Measurements from ENCODE around the gene HCK. TPM values are rescaled to one million over a fixed set of nuclear protein-coding genes. Genes with fewer than 3 reads are reported as not detected.

HCK gene
- total RNA-seq, 4 donors from 2014 or later: 3.0 to 16.9 (median 6.7) TPM

DNA sequence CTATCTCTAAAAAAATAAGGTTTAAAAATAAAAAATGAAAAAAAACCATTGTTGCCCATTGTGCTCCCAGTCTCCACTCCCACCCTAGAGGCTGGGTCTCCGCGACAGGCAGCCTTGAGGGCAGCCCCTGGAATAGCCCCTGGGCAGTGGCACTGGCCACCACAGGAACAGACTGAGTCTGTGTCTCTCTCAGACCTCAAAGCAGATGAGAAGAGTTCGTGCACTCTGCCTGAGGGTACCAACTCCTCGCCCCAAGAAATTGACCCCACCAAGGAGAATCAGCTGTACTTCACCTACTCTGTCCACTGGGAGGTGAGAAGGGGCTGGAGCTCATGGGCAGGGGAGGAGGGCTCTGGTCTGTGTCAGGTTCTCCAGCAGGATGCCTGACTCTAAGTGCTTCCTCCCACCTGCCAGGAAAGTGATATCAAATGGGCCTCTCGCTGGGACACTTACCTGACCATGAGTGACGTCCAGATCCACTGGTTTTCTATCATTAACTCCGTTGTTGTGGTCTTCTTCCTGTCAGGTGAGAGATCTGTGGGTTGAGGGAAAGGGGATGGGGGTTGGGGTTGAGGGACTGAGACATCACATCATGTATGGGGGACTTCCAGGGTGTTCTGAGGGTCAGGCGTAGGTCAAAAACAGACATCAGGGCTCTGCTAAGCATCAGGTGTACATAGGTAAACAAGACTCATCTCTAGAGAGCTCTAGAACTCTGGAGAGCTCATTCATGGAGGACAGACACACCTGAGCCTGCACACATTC, 93.0 kb downstream of the HCK start:
- H3K27ac ChIP-seq: no peak overlapping the region
- H3K36me3 ChIP-seq: peaks cover 56 to 98% (median 58%) of the 10 kb centered on the region in 3 donors
- no peak overlapping the region for H3K4me3 ChIP-seq
- no peaks in the 10 kb centered on the region for H3K9me3 ChIP-seq
- intact Hi-C loops (cut with DNase I): no loop called here
- no peaks in the 10 kb centered on the region for H3K4me1 ChIP-seq
- no peaks in the 10 kb centered on the region for H3K27me3 ChIP-seq
- no peak for TF ChIP-seq POLR2A (IDR thresholded peaks at IDR 0.05)
- TF ChIP-seq, protein P1, sequence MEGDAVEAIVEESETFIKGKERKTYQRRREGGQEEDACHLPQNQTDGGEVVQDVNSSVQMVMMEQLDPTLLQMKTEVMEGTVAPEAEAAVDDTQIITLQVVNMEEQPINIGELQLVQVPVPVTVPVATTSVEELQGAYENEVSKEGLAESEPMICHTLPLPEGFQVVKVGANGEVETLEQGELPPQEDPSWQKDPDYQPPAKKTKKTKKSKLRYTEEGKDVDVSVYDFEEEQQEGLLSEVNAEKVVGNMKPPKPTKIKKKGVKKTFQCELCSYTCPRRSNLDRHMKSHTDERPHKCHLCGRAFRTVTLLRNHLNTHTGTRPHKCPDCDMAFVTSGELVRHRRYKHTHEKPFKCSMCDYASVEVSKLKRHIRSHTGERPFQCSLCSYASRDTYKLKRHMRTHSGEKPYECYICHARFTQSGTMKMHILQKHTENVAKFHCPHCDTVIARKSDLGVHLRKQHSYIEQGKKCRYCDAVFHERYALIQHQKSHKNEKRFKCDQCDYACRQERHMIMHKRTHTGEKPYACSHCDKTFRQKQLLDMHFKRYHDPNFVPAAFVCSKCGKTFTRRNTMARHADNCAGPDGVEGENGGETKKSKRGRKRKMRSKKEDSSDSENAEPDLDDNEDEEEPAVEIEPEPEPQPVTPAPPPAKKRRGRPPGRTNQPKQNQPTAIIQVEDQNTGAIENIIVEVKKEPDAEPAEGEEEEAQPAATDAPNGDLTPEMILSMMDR (IDR thresholded peaks at IDR 0.05): no peak
- no peak for DNase-seq
- 97 to 100% methylated on average over 4 to 6 of the region's 8 CpGs for WGBS, 2 donors

DNA sequence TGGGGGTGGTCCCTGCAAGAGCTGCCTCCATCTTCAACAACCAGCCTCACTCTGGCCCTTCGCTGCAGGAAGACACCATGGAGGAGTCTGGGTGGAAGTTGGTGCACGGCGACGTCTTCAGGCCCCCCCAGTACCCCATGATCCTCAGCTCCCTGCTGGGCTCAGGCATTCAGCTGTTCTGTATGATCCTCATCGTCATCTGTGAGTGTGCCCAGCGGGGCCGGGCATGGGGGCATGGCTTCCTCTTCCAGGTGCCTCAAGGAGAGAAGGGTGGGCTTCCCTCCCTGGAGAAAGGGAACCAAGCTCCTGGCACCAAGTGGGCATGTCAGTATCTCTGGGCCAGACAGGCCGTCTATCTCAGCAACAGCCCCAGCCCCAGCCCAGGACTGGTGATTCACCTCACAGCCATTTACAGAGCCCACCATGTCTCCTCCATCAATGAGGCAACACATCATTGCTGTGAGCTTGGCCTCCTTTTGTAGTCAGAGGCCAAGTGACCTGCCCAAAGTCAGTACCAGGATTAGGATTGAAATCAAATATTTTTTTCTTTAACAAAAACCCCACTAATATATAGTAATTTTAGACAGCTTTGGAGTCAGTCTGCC, 97.6 kb downstream of the HCK start:
- no peak for DNase-seq
- H3K27me3 ChIP-seq: no peaks in the 10 kb centered on the region
- 84 to 96% methylated on average over 4 to 6 of the region's 8 CpGs for WGBS, 2 donors
- peaks cover 0 to 2% (median under 1%) of the 10 kb centered on the region in 3 donors for H3K4me1 ChIP-seq
- TF ChIP-seq, protein P1 (IDR thresholded peaks at IDR 0.05): no peak
- no peak for TF ChIP-seq POLR2A (IDR thresholded peaks at IDR 0.05)
- H3K27ac ChIP-seq: no peak overlapping the region
- H3K9me3 ChIP-seq: no peaks in the 10 kb centered on the region
- H3K4me3 ChIP-seq: no peak overlapping the region
- peaks cover 23 to 100% (median 40%) of the 10 kb centered on the region in 3 donors for H3K36me3 ChIP-seq
- intact Hi-C loops (cut with DNase I): no loop called here

DNA sequence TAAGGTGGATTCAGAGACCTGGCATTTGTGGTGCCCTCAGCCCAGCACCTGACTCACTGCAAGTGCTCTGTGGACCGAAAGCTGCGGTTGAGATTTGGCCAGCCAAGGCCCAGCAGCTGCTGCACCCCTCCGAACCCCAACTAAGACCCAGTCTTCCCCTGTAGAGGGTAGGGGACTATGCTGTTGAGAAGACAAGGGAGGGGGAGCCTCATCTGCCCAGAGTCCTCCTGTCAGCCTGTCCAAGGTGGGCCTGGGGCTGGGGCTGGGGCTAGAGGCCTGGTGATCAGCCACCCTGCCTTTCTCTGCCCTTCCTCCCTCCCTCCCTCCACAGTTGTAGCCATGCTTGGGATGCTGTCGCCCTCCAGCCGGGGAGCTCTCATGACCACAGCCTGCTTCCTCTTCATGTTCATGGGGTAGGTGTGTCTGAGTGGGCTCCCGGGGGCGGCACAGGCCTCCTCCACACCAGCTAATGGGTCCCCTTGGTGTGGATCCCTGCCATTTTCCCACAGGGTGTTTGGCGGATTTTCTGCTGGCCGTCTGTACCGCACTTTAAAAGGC, 98.3 kb downstream of the HCK start:
- TF ChIP-seq, protein P1 (IDR thresholded peaks at IDR 0.05): no peak
- no peak for TF ChIP-seq POLR2A (IDR thresholded peaks at IDR 0.05)
- H3K9me3 ChIP-seq: no peaks in the 10 kb centered on the region
- H3K27me3 ChIP-seq: no peaks in the 10 kb centered on the region
- 90 to 100% methylated on average over 1 to 2 of the region's 10 CpGs for WGBS, 2 donors
- intact Hi-C loops (cut with DNase I): no loop called here
- H3K27ac ChIP-seq: no peak overlapping the region
- H3K36me3 ChIP-seq: peaks cover 18 to 100% (median 33%) of the 10 kb centered on the region in 3 donors
- no peak overlapping the region for H3K4me3 ChIP-seq
- DNase-seq: no peak
- H3K4me1 ChIP-seq: peaks cover 0 to 9% (median 7%) of the 10 kb centered on the region in 3 donors

Small RNA genes within 50 kb of the gene (small RNA-seq; reads per million reads assigned to genes)
- gene RNA5SP481 (0.14 to 1.8 (median 1.0) reads per million in 4 donors), gene RNA5SP482 (0.21 to 1.2 (median 1.1) reads per million in 4 donors)

Other genes with a start within 250 kb of the HCK start
- gene MYLK2, start 232.9 kb upstream of the HCK start, total RNA-seq: under 1 TPM in 1 of 4 donors, not detected in 3; 0.38 TPM
- gene FOXS1, start 206.6 kb upstream of the HCK start, total RNA-seq: under 1 TPM in 2 of 4 donors, not detected in 2; 0.32 to 0.38 TPM
- under 1 TPM; 0.32 to 0.44 (median 0.38) TPM for gene DUSP15, start 181.7 kb upstream of the HCK start, total RNA-seq
- under 1 TPM in 2 of 4 donors, not detected in 2; 0.09 to 0.38 TPM for gene TTLL9, start 181.6 kb upstream of the HCK start, total RNA-seq
- 10 to 100 TPM in 3 of 4 donors, 1 to 10 TPM in 1; 6.6 to 14.8 (median 11.1) TPM for gene PDRG1, start 100.2 kb upstream of the HCK start, total RNA-seq
- not detected for gene XKR7, start 84.1 kb upstream of the HCK start, total RNA-seq
- gene CCM2L, start 41.8 kb upstream of the HCK start, total RNA-seq: 1 to 10 TPM in 3 of 4 donors, under 1 TPM in 1; 0.80 to 4.8 (median 3.1) TPM
- 10 to 100 TPM; 28.5 to 36.3 (median 32.1) TPM for gene TM9SF4, start 57.5 kb downstream of the HCK start, total RNA-seq
- gene PLAGL2, start 155.5 kb downstream of the HCK start, total RNA-seq: 10 to 100 TPM in 2 of 4 donors, 1 to 10 TPM in 2; 6.2 to 14.0 (median 11.2) TPM
- 10 to 100 TPM; 15.7 to 29.6 (median 18.1) TPM for gene POFUT1, start 155.6 kb downstream of the HCK start, total RNA-seq
- gene KIF3B, start 225.4 kb downstream of the HCK start, total RNA-seq: 10 to 100 TPM in 2 of 4 donors, 1 to 10 TPM in 2; 8.5 to 14.1 (median 11.4) TPM

Data from esophagus squamous epithelium (tissue), 5 donors.